Measurements from ENCODE around the gene SLC9A6.

SLC9A6 gene

DNA sequence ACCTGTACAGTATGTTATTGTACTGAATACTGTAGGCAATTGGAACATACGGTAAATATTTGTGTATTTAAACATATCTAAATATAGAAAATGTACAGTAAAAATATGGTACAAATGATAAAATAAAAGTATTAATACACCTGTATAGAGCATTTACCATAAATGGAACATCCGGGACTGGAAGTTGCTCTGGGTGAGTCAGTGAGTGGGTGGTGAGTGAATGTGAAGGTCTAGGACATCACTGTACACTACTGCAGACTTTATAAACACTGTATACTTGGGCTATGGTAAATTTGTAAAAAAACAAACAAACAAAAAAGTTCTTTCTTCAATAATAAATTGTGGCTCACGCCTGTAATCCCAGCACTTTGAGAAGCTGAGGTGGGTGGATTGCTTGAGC lies 109.7 kb downstream of the SLC9A6 start:
- Histone ChIP-seq H2AFZ (ENCODE audit: low read depth, low read length) (no peak overlapping the region), H3K9ac (ENCODE audit: low read depth, low read length) (no peak overlapping the region), H3K27ac (ENCODE audit: low read length) (no peak overlapping the region), H3K4me1 (ENCODE audit: insufficient read depth, low read length) (no peaks in the 10 kb centered on the region), H3K79me2 (ENCODE audit: insufficient read depth, low read length) (no peaks in the 10 kb centered on the region), H3K27me3 (ENCODE audit: insufficient read depth, low read length, poor library complexity) (no peaks in the 10 kb centered on the region), H4K20me1 (ENCODE audit: insufficient read depth, low read length) (no peaks in the 10 kb centered on the region), H3K4me2 (ENCODE audit: insufficient read depth, low read length) (no peak overlapping the region), H3K9me3 (ENCODE audit: insufficient read depth, low read length, severe bottlenecking) (no peaks in the 10 kb centered on the region), H3K4me3 (ENCODE audit: low read depth in 1 of 2, low read length in 2 of 2) (no peak overlapping the region), H3K36me3 (ENCODE audit: insufficient read depth, low read length) (no peaks in the 10 kb centered on the region)
- no peak for ATAC-seq (ENCODE audit: insufficient read depth, low read depth)
- TF ChIP-seq EZH2 (IDR thresholded peaks at IDR 0.05; ENCODE audit: borderline replicate concordance, low read depth, low read length, severe bottlenecking) = no peak
- TF ChIP-seq, protein P1, sequence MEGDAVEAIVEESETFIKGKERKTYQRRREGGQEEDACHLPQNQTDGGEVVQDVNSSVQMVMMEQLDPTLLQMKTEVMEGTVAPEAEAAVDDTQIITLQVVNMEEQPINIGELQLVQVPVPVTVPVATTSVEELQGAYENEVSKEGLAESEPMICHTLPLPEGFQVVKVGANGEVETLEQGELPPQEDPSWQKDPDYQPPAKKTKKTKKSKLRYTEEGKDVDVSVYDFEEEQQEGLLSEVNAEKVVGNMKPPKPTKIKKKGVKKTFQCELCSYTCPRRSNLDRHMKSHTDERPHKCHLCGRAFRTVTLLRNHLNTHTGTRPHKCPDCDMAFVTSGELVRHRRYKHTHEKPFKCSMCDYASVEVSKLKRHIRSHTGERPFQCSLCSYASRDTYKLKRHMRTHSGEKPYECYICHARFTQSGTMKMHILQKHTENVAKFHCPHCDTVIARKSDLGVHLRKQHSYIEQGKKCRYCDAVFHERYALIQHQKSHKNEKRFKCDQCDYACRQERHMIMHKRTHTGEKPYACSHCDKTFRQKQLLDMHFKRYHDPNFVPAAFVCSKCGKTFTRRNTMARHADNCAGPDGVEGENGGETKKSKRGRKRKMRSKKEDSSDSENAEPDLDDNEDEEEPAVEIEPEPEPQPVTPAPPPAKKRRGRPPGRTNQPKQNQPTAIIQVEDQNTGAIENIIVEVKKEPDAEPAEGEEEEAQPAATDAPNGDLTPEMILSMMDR (IDR thresholded peaks at IDR 0.05; ENCODE audit: borderline replicate concordance, extremely low read depth, low read length, poor library complexity, severe bottlenecking) = no peak
- DNase-seq = no peak
